ENCODE data around the gene HCFC1R1.

DNA sequence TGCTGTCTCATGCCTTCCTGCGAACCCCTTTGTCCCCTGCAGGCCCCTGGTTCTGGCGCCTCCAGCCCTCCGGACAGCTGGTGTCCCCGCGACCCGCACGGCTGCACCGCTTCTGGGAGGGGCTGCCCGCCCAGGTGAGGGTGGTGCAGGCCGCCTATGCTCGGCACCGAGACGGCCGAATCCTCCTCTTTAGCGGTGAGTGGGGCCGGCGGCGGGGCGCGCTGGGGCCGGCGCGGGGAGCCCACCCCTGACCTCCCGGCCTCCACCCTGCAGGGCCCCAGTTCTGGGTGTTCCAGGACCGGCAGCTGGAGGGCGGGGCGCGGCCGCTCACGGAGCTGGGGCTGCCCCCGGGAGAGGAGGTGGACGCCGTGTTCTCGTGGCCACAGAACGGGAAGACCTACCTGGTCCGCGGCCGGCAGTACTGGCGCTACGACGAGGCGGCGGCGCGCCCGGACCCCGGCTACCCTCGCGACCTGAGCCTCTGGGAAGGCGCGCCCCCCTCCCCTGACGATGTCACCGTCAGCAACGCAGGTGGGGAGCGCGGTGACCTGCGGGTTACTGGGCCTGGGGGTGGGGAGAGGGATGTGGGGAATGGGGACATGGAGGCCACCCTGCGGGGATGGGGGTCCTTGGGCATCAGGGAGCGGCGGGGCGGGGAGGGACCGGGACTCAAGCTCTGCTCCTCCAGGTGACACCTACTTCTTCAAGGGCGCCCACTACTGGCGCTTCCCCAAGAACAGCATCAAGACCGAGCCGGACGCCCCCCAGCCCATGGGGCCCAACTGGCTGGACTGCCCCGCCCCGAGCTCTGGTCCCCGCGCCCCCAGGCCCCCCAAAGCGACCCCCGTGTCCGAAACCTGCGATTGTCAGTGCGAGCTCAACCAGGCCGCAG, 34.6 kb upstream of the HCFC1R1 start:
- TF ChIP-seq SP1 (CRISPR knock-in tag; conservative IDR thresholded peaks at IDR 0.05) (no peak), NR3C1 (CRISPR knock-in tag; conservative IDR thresholded peaks at IDR 0.05; ENCODE audit: low read depth) (no peak), FOXJ3 (CRISPR knock-in tag; IDR thresholded peaks at IDR 0.05; ENCODE audit: borderline replicate concordance) (no peak)
- TF ChIP-seq, protein P1, sequence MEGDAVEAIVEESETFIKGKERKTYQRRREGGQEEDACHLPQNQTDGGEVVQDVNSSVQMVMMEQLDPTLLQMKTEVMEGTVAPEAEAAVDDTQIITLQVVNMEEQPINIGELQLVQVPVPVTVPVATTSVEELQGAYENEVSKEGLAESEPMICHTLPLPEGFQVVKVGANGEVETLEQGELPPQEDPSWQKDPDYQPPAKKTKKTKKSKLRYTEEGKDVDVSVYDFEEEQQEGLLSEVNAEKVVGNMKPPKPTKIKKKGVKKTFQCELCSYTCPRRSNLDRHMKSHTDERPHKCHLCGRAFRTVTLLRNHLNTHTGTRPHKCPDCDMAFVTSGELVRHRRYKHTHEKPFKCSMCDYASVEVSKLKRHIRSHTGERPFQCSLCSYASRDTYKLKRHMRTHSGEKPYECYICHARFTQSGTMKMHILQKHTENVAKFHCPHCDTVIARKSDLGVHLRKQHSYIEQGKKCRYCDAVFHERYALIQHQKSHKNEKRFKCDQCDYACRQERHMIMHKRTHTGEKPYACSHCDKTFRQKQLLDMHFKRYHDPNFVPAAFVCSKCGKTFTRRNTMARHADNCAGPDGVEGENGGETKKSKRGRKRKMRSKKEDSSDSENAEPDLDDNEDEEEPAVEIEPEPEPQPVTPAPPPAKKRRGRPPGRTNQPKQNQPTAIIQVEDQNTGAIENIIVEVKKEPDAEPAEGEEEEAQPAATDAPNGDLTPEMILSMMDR (IDR thresholded peaks at IDR 0.05): no peak
- TF ChIP-seq, protein P2, sequence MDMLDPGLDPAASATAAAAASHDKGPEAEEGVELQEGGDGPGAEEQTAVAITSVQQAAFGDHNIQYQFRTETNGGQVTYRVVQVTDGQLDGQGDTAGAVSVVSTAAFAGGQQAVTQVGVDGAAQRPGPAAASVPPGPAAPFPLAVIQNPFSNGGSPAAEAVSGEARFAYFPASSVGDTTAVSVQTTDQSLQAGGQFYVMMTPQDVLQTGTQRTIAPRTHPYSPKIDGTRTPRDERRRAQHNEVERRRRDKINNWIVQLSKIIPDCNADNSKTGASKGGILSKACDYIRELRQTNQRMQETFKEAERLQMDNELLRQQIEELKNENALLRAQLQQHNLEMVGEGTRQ (CRISPR knock-in tag; IDR thresholded peaks at IDR 0.05): no peak
- TF ChIP-seq, protein P3, sequence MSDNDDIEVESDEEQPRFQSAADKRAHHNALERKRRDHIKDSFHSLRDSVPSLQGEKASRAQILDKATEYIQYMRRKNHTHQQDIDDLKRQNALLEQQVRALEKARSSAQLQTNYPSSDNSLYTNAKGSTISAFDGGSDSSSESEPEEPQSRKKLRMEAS (CRISPR knock-in tag; IDR thresholded peaks at IDR 0.05): no peak
